ENCODE data around the gene MAOB.

The MAOB gene

DNA sequence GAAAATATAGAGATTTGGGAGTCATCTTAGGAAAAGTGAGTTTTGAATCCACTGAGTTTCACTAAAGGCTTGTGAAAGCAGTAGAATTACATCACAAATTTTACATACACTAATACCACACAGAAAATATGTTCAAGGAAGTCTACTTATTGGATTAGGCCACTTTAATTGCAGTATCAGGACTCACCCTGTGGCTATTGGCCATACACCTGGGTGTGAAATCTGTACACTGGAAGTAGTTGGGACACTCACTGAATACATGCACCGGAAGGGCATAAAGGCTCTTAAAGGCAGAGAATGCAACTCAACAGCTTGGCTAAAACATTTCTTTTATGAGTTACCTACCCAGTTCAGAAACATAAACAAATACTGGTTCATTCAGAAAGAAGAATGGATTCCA lies 19.8 kb downstream of the MAOB start (continued):
- TF ChIP-seq ZNF555 (tag by site-specific recombination; conservative IDR thresholded peaks at IDR 0.05) (no peak), ZFP3 (tag by site-specific recombination; IDR thresholded peaks at IDR 0.05; ENCODE audit: low read depth) (no peak), ZNF184 (tag by site-specific recombination; IDR thresholded peaks at IDR 0.05) (no peak), SCRT2 (tag by site-specific recombination; IDR thresholded peaks at IDR 0.05) (no peak), ZBTB17 (tag by site-specific recombination; IDR thresholded peaks at IDR 0.05) (no peak), ZNF266 (tag by site-specific recombination; IDR thresholded peaks at IDR 0.05; ENCODE audit: low read depth) (no peak)
- TF ChIP-seq, protein P1, sequence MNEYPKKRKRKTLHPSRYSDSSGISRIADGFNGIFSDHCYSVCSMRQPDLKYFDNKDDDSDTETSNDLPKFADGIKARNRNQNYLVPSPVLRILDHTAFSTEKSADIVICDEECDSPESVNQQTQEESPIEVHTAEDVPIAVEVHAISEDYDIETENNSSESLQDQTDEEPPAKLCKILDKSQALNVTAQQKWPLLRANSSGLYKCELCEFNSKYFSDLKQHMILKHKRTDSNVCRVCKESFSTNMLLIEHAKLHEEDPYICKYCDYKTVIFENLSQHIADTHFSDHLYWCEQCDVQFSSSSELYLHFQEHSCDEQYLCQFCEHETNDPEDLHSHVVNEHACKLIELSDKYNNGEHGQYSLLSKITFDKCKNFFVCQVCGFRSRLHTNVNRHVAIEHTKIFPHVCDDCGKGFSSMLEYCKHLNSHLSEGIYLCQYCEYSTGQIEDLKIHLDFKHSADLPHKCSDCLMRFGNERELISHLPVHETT (tag by site-specific recombination; IDR thresholded peaks at IDR 0.05): no peak

DNA sequence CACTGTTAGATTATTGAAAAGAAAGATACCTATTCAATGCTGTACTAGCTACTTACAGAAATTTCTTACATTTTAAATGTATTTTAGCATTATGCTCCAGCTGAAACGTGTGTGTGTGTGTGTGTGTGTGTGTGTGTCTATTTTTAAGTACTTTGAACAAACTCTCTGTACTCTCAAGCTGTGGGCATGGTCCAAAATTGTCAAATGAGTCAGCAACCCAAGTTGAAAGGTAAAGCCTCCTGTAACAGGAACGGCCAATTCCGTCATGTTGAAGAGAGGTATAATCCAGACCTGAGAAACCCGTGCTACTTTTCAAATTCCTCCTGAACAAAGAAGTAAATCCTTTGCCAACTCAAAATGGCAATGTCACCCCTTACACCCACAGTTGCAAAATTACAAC lies 20.5 kb downstream of the MAOB start:
- ChIA-PET POLR2A (no interaction called here), CTCF (interaction anchor here (0.7 kb wide), 1 partner anchor 33 kb away, joined by 3 read pairs; no protein-coding TSS in a partner anchor)
- H3K27ac ChIP-seq (ENCODE audit: extremely low read depth, low read depth, low read length): no peak overlapping the region

DNA sequence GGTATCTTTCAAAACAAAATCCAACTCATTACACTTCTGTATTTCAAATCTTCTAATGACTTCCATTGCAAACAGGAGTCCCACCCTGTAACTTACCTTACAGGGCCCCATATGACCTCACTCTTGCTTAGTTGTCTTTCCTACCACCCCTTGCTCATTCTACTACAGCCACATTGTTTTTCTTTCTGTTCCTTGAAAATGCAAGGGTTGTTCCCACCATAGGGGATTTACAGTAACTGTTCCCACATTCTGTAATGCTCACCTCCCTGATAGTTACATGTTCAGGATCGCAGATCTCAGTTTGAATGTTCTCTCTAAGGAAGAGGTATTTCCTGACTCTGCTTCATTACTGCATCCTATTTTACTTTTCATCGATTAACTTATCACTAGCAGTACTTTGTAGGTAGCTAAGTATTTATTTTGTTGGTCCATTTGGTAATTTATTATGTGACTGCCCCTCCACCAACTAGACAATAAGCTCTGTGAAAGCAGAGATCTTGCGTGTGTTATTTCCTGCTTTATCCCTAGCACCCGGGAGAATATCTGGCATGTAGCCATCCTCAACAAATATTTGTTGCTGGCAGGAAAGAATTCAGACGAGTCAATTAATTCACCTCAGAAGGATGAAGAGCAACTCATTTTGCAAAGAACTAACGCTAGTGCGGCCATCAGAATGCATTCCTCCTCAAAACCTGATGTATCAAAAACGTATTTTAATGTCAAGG lies 21.4 kb downstream of the MAOB start:
- Histone ChIP-seq H3K36me3 (ENCODE audit: control insufficient read depth in 2 of 2, insufficient read depth in 1 of 2, low read length in 2 of 2) (no peaks in the 10 kb centered on the region), H3K4me3 (ENCODE audit: low read depth, low read length) (no peak overlapping the region), H3K4me1 (ENCODE audit: control insufficient read depth, insufficient read depth, low read length) (no peaks in the 10 kb centered on the region; the same call in 1 of the 2 replicates), H3K27ac (ENCODE audit: extremely low read depth, low read depth, low read length) (no peak overlapping the region), H3K9me3 (ENCODE audit: control insufficient read depth, insufficient read depth, low read depth, low read length) (no peaks in the 10 kb centered on the region)
- ChIA-PET POLR2A (no interaction called here), CTCF (interaction anchor here (0.7 kb wide), 1 partner anchor 9 kb away, joined by 3 read pairs; no protein-coding TSS in a partner anchor)
- TF ChIP-seq KLF8 (tag by site-specific recombination; IDR thresholded peaks at IDR 0.05): no peak

More for the DNA sequence above, 20.5 kb downstream of the MAOB start:
- H3K9me3 ChIP-seq (ENCODE audit: control insufficient read depth, insufficient read depth, low read depth, low read length): no peaks in the 10 kb centered on the region
- H3K4me3 ChIP-seq (ENCODE audit: low read depth, low read length): no peak overlapping the region
- TF ChIP-seq ZNF837 (tag by site-specific recombination; IDR thresholded peaks at IDR 0.05): no peak
- TF ChIP-seq ZNF623 (tag by site-specific recombination; IDR thresholded peaks at IDR 0.05): no peak
- no peak for TF ChIP-seq ZNF23 (tag by site-specific recombination; IDR thresholded peaks at IDR 0.05; ENCODE audit: borderline replicate concordance)
- TF ChIP-seq OSR2 (tag by site-specific recombination; IDR thresholded peaks at IDR 0.05): no peak
- no peak for TF ChIP-seq REPIN1 (tag by site-specific recombination; IDR thresholded peaks at IDR 0.05; ENCODE audit: low read depth)
- no peak for TF ChIP-seq ZNF510 (tag by site-specific recombination; IDR thresholded peaks at IDR 0.05; ENCODE audit: insufficient replicate concordance)
- TF ChIP-seq, protein P2, sequence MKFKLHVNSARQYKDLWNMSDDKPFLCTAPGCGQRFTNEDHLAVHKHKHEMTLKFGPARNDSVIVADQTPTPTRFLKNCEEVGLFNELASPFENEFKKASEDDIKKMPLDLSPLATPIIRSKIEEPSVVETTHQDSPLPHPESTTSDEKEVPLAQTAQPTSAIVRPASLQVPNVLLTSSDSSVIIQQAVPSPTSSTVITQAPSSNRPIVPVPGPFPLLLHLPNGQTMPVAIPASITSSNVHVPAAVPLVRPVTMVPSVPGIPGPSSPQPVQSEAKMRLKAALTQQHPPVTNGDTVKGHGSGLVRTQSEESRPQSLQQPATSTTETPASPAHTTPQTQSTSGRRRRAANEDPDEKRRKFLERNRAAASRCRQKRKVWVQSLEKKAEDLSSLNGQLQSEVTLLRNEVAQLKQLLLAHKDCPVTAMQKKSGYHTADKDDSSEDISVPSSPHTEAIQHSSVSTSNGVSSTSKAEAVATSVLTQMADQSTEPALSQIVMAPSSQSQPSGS (tag by site-specific recombination; IDR thresholded peaks at IDR 0.05; ENCODE audit: low read depth): no peak
- no peak for TF ChIP-seq ZFP41 (tag by site-specific recombination; IDR thresholded peaks at IDR 0.05; ENCODE audit: borderline replicate concordance)
- TF ChIP-seq BCL11A (tag by site-specific recombination; IDR thresholded peaks at IDR 0.05; ENCODE audit: low read depth): no peak
- TF ChIP-seq ZNF266 (tag by site-specific recombination; IDR thresholded peaks at IDR 0.05; ENCODE audit: low read depth): no peak
- no peak for TF ChIP-seq ZBTB1 (tag by site-specific recombination; IDR thresholded peaks at IDR 0.05)
- TF ChIP-seq, protein P3, sequence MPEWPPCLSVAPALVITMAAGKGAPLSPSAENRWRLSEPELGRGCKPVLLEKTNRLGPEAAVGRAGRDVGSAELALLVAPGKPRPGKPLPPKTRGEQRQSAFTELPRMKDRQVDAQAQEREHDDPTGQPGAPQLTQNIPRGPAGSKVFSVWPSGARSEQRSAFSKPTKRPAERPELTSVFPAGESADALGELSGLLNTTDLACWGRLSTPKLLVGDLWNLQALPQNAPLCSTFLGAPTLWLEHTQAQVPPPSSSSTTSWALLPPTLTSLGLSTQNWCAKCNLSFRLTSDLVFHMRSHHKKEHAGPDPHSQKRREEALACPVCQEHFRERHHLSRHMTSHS (tag by site-specific recombination; IDR thresholded peaks at IDR 0.05): no peak
- no peak for TF ChIP-seq ZNF658 (tag by site-specific recombination; IDR thresholded peaks at IDR 0.05)
- no peak for TF ChIP-seq PRDM1 (tag by site-specific recombination; IDR thresholded peaks at IDR 0.05)
- TF ChIP-seq ZNF416 (tag by site-specific recombination; IDR thresholded peaks at IDR 0.05): no peak
- TF ChIP-seq ZNF530 (tag by site-specific recombination; IDR thresholded peaks at IDR 0.05; ENCODE audit: low read depth): no peak
- no peak for TF ChIP-seq ZFHX2 (tag by site-specific recombination; conservative IDR thresholded peaks at IDR 0.05)
- no peaks in the 10 kb centered on the region; the same call in 1 of the 2 replicates for H3K4me1 ChIP-seq (ENCODE audit: control insufficient read depth, insufficient read depth, low read length)
- H3K36me3 ChIP-seq (ENCODE audit: control insufficient read depth in 2 of 2, insufficient read depth in 1 of 2, low read length in 2 of 2): no peaks in the 10 kb centered on the region
